Measurements from ENCODE around the gene EMSY.
"Not testable (repeated sequence)": the region's sequence is repeated elsewhere in the genome, so short reads cannot be mapped to it uniquely, and the experiment has no call there.

EMSY gene

GRCh38 chr11:76577226-76577920 lies 132.6 kb downstream of the EMSY start:
- DNase-seq: no peak

- no peak for DNase-seq
Observed at GRCh38 chr11:76577921-76578653, 133.3 kb downstream of the EMSY start.

- no peak for DNase-seq
Observed at GRCh38 chr11:76578654-76579055, 133.8 kb downstream of the EMSY start.

- DNase-seq: no peak
Observed at GRCh38 chr11:76579056-76579751, 134.4 kb downstream of the EMSY start.

GRCh38 chr11:76579752-76580151 lies 134.9 kb downstream of the EMSY start:
- no peak for DNase-seq

GRCh38 chr11:76582471-76582870 lies 137.7 kb downstream of the EMSY start:
- DNase-seq: not testable (repeated sequence)

GRCh38 chr11:76587820-76588454 lies 143.1 kb downstream of the EMSY start:
- no peak for DNase-seq

GRCh38 chr11:76588455-76589325 lies 143.9 kb downstream of the EMSY start:
- DNase-seq: no peak

GRCh38 chr11:76589477-76589876 lies 144.7 kb downstream of the EMSY start:
- DNase-seq: no peak

GRCh38 chr11:76589964-76590950 lies 145.4 kb downstream of the EMSY start:
- no peak for DNase-seq

GRCh38 chr11:76591416-76591815 lies 146.6 kb downstream of the EMSY start:
- DNase-seq: no peak

- DNase-seq: no peak
Observed at GRCh38 chr11:76592025-76592914, 147.5 kb downstream of the EMSY start.

- no peak for DNase-seq
Observed at GRCh38 chr11:76592961-76593360, 148.1 kb downstream of the EMSY start.

- not testable (repeated sequence) for DNase-seq
Observed at GRCh38 chr11:76595091-76595490, 150.3 kb downstream of the EMSY start.

GRCh38 chr11:76596652-76597051 lies 151.8 kb downstream of the EMSY start:
- DNase-seq: no peak

- DNase-seq: no peak
Observed at GRCh38 chr11:76597533-76598425, 153.0 kb downstream of the EMSY start.

GRCh38 chr11:76598426-76598839 lies 153.6 kb downstream of the EMSY start:
- peak; percentile 2 for DNase-seq
